GM12874 (cell line): ENCODE results near the gene GPR50.

Experiments used
- TF ChIP-seq, protein P1 (sequence below): IDR thresholded peaks from 2 replicates; pipeline ENCODE4 v1.5.1; 2011; ENCODE audit warnings: low read depth, mild to moderate bottlenecking, control low read depth, low read length, moderate library complexity; ENCODE audit not compliant: insufficient read depth

The GPR50 gene

DNA sequence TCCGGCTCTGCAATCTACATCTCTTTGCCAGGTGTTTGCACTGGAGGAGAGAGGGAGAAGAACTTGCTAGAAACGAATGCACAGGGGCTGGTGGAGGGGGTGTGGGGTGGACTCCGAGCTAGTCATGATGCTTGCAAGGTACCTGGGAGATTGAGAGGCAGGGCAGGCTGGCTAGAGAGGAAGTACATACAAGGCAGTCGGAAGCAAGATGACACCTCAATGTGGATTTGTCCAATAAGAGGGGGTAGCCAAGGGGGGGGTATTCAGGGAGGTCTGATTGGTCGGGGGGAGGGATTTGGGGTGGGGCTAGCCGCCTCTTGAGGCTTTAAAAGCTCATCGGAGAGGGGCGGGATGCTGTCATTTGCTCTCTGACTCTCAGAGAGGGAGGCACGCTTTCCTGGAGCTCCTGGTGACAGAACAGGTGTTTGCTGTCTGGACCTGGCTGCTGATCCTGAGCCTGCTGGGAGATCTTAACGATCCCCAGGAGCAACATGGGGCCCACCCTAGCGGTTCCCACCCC lies at the start of gene GPR50:
Gene GPR50, plus strand, starts transcription at position 354 of the 520 bp plus-strand sequence. Its CDS starts 138 bp downstream, at position 492.
- TF ChIP-seq, protein P1, sequence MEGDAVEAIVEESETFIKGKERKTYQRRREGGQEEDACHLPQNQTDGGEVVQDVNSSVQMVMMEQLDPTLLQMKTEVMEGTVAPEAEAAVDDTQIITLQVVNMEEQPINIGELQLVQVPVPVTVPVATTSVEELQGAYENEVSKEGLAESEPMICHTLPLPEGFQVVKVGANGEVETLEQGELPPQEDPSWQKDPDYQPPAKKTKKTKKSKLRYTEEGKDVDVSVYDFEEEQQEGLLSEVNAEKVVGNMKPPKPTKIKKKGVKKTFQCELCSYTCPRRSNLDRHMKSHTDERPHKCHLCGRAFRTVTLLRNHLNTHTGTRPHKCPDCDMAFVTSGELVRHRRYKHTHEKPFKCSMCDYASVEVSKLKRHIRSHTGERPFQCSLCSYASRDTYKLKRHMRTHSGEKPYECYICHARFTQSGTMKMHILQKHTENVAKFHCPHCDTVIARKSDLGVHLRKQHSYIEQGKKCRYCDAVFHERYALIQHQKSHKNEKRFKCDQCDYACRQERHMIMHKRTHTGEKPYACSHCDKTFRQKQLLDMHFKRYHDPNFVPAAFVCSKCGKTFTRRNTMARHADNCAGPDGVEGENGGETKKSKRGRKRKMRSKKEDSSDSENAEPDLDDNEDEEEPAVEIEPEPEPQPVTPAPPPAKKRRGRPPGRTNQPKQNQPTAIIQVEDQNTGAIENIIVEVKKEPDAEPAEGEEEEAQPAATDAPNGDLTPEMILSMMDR: no peak

DNA sequence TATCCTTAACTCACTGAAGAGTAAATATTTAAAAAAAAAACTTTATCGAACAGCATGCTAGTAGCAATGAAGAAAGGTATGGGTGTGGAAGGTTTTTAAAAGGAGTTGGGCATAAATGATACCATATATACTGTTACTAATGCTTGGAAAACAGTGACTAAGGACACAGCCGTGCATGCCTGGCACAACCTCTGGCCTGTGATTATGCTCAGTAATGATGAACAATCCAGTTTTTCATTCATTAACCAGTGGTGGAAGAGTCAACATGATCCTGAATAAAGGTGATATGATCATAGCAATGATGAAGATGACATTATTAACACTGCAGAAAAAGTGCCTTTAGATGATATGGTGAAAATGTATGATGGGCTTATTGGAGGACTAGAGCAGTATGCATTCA lies 43.9 kb upstream of the GPR50 start:
- TF ChIP-seq, protein P1: no peak

DNA sequence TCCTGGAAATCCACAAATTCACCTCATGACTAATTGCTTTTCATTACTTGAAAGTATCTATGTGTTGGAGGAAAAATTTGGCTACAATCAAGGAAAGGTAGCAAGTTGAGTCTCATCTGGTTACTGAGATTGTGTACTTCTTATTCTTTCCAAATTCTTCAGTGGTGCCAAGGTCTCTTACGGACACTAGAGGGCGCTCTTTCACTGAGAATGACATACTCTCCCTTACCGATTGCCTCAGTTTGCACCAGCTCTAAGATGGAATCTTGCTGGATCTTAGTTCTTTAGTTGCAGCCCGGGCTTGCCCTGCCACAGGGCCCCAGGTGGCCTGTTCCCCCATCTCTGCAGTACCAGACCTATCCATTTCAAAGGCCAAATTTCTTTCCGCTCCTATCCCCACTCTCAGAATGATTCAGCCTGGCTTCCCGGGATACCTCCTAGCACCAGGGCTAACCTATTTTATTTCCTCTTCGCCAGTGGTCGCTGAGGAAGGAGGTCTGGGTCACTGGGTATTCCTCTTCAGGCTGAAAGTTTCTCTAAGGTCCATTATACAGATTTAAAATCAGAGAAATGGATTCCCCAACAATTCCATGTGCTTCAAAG lies 24.6 kb upstream of the GPR50 start:
- TF ChIP-seq, protein P1: peak; percentile 46; the same call in 1 of the 2 replicates

DNA sequence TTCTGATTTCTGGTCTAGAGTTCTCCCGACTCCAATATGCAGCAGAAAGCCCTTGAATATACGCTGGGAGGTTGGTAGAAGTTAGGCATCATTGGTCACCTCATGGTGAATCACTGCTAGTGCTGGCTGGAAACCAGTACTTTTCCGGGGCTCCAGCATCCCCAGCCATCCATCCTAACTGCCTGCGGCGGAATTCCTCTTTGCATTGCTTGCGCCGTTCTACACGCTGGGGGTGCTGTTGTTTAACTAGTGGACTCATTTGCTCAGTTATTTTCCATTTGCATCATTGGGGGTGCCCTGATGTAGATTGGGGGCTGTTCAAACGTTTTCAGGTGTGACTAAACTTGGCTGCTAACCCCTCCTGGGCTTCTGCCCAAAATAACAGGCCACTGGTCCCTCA lies 23.3 kb upstream of the GPR50 start:
- TF ChIP-seq, protein P1: no peak

DNA sequence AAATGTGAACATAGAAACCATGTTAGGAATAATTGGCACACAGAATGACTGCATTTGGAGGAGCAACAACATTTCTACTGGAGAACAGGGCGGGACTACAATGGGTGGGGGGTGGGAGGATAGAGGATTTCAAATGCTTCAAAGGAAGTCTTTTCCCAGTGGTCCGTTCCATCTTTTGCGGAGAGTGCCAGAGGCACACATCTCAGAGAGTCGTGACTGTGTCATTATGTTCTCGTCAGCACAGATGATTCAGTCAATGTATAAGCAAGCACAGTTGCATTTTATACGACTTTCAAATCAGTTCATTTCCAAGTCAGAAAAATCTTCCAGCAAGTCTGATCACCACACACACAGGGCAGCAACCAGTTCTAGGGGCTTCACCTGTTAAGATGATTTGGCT lies 22.7 kb upstream of the GPR50 start:
- TF ChIP-seq, protein P1: no peak

DNA sequence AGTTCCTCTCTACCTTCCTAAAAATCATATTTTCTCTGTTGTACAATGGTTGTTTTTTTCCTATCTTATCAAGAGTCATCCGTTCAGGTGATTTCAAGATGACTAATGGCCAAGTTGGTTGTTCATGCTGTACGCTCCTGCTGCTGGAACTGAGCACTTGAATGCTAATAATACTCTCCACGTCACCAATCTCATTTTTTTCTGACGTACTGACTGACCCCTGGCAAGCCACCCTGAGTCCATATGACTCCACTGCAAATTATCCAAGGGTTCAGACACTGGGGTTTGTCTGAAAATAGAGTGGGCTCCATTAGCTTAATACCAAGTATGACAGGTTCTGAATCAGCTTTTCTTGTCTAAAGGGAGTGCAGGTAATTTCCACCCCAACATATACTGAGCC lies 21.1 kb upstream of the GPR50 start:
- TF ChIP-seq, protein P1: no peak

DNA sequence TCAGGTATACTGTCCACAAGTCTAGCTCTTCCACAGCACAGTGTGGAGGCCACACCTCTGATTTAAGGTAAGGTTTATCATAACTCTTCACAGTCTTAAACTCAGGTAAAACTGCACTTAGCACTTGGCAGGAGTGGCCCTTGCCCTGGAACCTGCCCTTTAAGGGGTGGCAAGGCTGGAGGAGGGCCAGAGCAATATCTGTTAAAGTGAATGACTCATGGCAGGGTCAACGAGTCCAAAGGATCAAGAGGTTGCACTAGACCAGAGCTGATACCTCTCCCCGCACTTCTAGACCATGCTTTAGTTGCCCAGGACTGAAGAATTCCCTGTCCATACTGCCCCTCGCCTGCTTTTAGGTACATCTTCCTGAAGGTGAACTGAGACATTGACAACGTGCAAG lies 14.7 kb upstream of the GPR50 start:
- TF ChIP-seq, protein P1: no peak
